HepG2 (cell line): ENCODE results near the gene ZNHIT1. TPM values are rescaled to one million over a fixed set of nuclear protein-coding genes. Genes with fewer than 3 reads are reported as not detected.
A peak's percentile ranks its signal among the peaks of the same experiment; 100 is the strongest.

Experiments used
- ATF3 ChIP-seq: sonication (generic); formaldehyde crosslinking; IDR thresholded peaks from 2 replicates; pipeline ENCODE4 v1.4.0; 2020; ENCODE audit warnings: missing genetic modification reagents
- ATF7-NPFF ChIP-seq: sonication (generic); formaldehyde crosslinking; IDR thresholded peaks from 2 replicates; pipeline ENCODE4 v1.8.1; 2023; ENCODE audit warnings: mild to moderate bottlenecking, low read depth, missing genetic modification reagents, moderate library complexity
- ISL2 ChIP-seq: sonication (generic); formaldehyde crosslinking; IDR thresholded peaks from 2 replicates; pipeline ENCODE4 v1.5.0; 2020; ENCODE audit warnings: missing genetic modification reagents
- NR2F1 ChIP-seq, 2 experiments: fragments of 450-650 bp in 1 of 2; formaldehyde crosslinking in 1 of 2; IDR thresholded peaks; 2 replicates each; pipeline versions ENCODE4 v1.5.0 to v1.6.1; 2016 to 2020; ENCODE audit warnings: mild to moderate bottlenecking in 1 of 2, missing compliant biosample characterization in 1 of 2, missing genetic modification reagents in 1 of 2, moderate library complexity in 1 of 2
- SKIL ChIP-seq: sonication (generic); formaldehyde crosslinking; IDR thresholded peaks from 2 replicates; pipeline ENCODE4 v1.8.0; 2022; ENCODE audit warnings: missing genetic modification reagents, mild to moderate bottlenecking, moderate library complexity, borderline replicate concordance
- SNAPC4 ChIP-seq: sonication (generic); formaldehyde crosslinking; IDR thresholded peaks from 2 replicates; pipeline ENCODE4 v1.4.0; 2020; ENCODE audit warnings: mild to moderate bottlenecking, missing genetic modification reagents
- TEF ChIP-seq: sonication (generic); formaldehyde crosslinking; IDR thresholded peaks from 2 replicates; pipeline ENCODE4 v1.5.0; 2020; ENCODE audit warnings: missing genetic modification reagents
- TGIF2 ChIP-seq: IDR thresholded peaks from 2 replicates; pipeline ENCODE4 v1.6.1; 2016; ENCODE audit warnings: control low read depth, missing compliant biosample characterization
- ZNF274 ChIP-seq: sonication (generic); formaldehyde crosslinking; IDR thresholded peaks from 2 replicates; pipeline ENCODE4 v1.5.1; 2020; ENCODE audit warnings: mild to moderate bottlenecking, missing genetic modification reagents
- ZNF543 ChIP-seq: sonication (generic); formaldehyde crosslinking; IDR thresholded peaks from 2 replicates; pipeline ENCODE4 v1.4.0; 2020; ENCODE audit warnings: mild to moderate bottlenecking, missing genetic modification reagents
- ZNF597 ChIP-seq: sonication (generic); formaldehyde crosslinking; IDR thresholded peaks from 2 replicates; pipeline ENCODE4 v1.5.0; 2020; ENCODE audit warnings: missing genetic modification reagents
- ZNF605 ChIP-seq: sonication (generic); formaldehyde crosslinking; IDR thresholded peaks from 2 replicates; pipeline ENCODE4 v1.8.0; 2022; ENCODE audit warnings: mild to moderate bottlenecking, missing genetic modification reagents
- polyA plus RNA-seq, 8 experiments: library from polyadenylated mRNA; depleted of rRNA in 3 of 8; stranded (reverse) in 7 of 8; unstranded in 1 of 8; fragments of >200 nt; fragmentation: Illumina TruSeq in 4 of 8; extraction: Trizol in 4 of 8; gene quantifications; 2 replicates each; pipeline versions ENCODE4 v1.2.1 to v1.2.3, GENCODE V29; 2011 to 2016; ENCODE audit warnings: low read depth in 4 of 8, missing spikeins in 1 of 8, mixed read lengths in 1 of 8; ENCODE audit not compliant: insufficient read depth in 1 of 8
- total RNA-seq, 5 experiments: library from RNA; depleted of rRNA; stranded (reverse); fragments of >200 nt; fragmentation: Illumina TruSeq; extraction: Trizol; gene quantifications; 2 replicates each; pipeline ENCODE4 v1.2.3, GENCODE V29; 2016; ENCODE audit warnings: low read depth in 1 of 5

ZNHIT1 gene
- total and polyA plus RNA-seq, 2 of the 13 experiments (the other 11 are each of a cell fraction or from before 2014, with no cell fraction given): 32.5 to 64.5 TPM

- TF ChIP-seq ZNF274 (CRISPR knock-in tag) (peak; percentile 82), SNAPC4 (CRISPR knock-in tag) (peak; percentile 68; the same call in 1 of the 2 replicates), ATF7-NPFF (CRISPR knock-in tag) (no peak; the same call in 1 of the 2 replicates), ATF3 (CRISPR knock-in tag) (no peak), ZNF597 (CRISPR knock-in tag) (peak; percentile 89; the same call in 1 of the 2 replicates), TEF (CRISPR knock-in tag) (0 out of 2 replicates have a peak, but pooled peaks have one; percentile 35), ISL2 (CRISPR knock-in tag) (peak; percentile 62), TGIF2 (CRISPR knock-in tag) (peak; percentile 75), ZNF605 (peak; percentile 92), NR2F1 (CRISPR knock-in tag; IDR thresholded peaks at IDR 0.05) (peak in 1 of 2 experiments; percentile 45; a peak in 1 of 4 replicates), SKIL (CRISPR knock-in tag) (no peak), ZNF543 (CRISPR knock-in tag) (peak; percentile 53; the same call in 1 of the 2 replicates)
Observed at GRCh38 chr7:101244375-101245146, 26.6 kb downstream of the ZNHIT1 start, which contains the start of gene FIS1 (continued).
